Endothelial cell of umbilical vein (primary cell): ENCODE data around the gene MECP2. TPM values are rescaled to one million over a fixed set of nuclear protein-coding genes. Genes with fewer than 3 reads are reported as not detected.

ENCODE experiments used
- BruUV-seq: library from RNA; stranded (reverse); fragments of 400-500 nt; replicated peaks from 2 replicates; lab custom pipeline; 2021; lab: Mats Ljungman, UMichigan
- CTCF ChIA-PET: fragments of 300-600, 350-600 bp; sonication (Branson Sonifier 250); formaldehyde crosslinking; loops from one replicate; lab custom pipeline; 2021; ENCODE audit warnings: antibody characterized with exemption, inconsistent platforms; lab: Charles Lee
- POLR2A ChIA-PET: fragments of 300-600, 350-600 bp; sonication (Branson Sonifier 250); formaldehyde crosslinking; loops from one replicate; lab custom pipeline; 2021; ENCODE audit warnings: antibody characterized with exemption, inconsistent platforms; lab: Charles Lee
- DNase-seq: peaks from one replicate; pipeline ENCODE4 v3.0.0-alpha.2; 2011; ENCODE audit warnings: low read depth, low spot score
- FAIRE-seq: peaks from 2 replicates; lab custom pipeline; 2011; peaks lifted over from hg19 to GRCh38; lab: Jason Lieb, UNC
- H2AFZ ChIP-seq: 2 replicates; pipeline ENCODE4 v1.6.0; 2012; ENCODE audit warnings: low read depth, low read length, control low read depth, inconsistent platforms
- H3K27ac ChIP-seq: 2 replicates; pipeline ENCODE4 v1.5.1; 2011; ENCODE audit warnings: low read depth, mild to moderate bottlenecking, control low read depth, low read length, moderate library complexity; ENCODE audit not compliant: insufficient read depth
- H3K27me3 ChIP-seq, 2 experiments: 2 replicates each; pipeline versions ENCODE4 v1.6.0 to v1.6.1; 2011; ENCODE audit warnings: low read length in 2 of 2, mixed read lengths in 1 of 2; ENCODE audit not compliant: control insufficient read depth in 2 of 2, insufficient read depth in 2 of 2
- H3K36me3 ChIP-seq, 2 experiments: 2 replicates in 1 of 2; 3 replicates in 1 of 2; pipeline ENCODE4 v1.5.1; 2011; ENCODE audit warnings: low read length in 2 of 2, mild to moderate bottlenecking in 1 of 2, moderate library complexity in 1 of 2; ENCODE audit not compliant: control insufficient read depth in 2 of 2, insufficient read depth in 2 of 2; ENCODE audit errors: extremely low read depth in 1 of 2
- H3K4me1 ChIP-seq: 3 replicates; pipeline ENCODE4 v1.5.1; 2011; ENCODE audit warnings: mild to moderate bottlenecking, low read length; ENCODE audit not compliant: control insufficient read depth, insufficient read depth; ENCODE audit errors: extremely low read depth
- H3K4me2 ChIP-seq: 2 replicates; pipeline ENCODE4 v1.6.1; 2011; ENCODE audit warnings: low read length, control low read depth, mixed read lengths; ENCODE audit not compliant: insufficient read depth
- H3K4me3 ChIP-seq, 3 experiments: fragments of 200-600 bp in 1 of 3; sonication (generic), shearing (Covaris generic) in 1 of 3; replicated peaks in 1 of 3; 2 replicates each; pipeline ENCODE4 v1.5.1; 2011 to 2016; ENCODE audit warnings: control low read depth in 3 of 3, low read length in 3 of 3, mild to moderate bottlenecking in 2 of 3, inconsistent platforms in 1 of 3, low read depth in 1 of 3, moderate library complexity in 1 of 3; ENCODE audit not compliant: insufficient read depth in 1 of 3
- H3K79me2 ChIP-seq: 2 replicates; pipeline ENCODE4 v1.6.0; 2012; ENCODE audit warnings: low read length, inconsistent platforms; ENCODE audit not compliant: control insufficient read depth, insufficient read depth
- H3K9ac ChIP-seq: replicated peaks from 2 replicates; pipeline ENCODE3; 2011; ENCODE audit warnings: low read length, control low read depth; ENCODE audit not compliant: insufficient read depth; ENCODE audit errors: extremely low read depth
- H3K9me1 ChIP-seq: replicated peaks from 3 replicates; pipeline ENCODE4 v1.6.0; 2011; ENCODE audit warnings: mild to moderate bottlenecking, low read length; ENCODE audit not compliant: control insufficient read depth, insufficient read depth; ENCODE audit errors: extremely low read depth
- H3K9me3 ChIP-seq: replicated peaks from 2 replicates; pipeline ENCODE4 v1.5.1; 2012; ENCODE audit warnings: low read length, inconsistent platforms; ENCODE audit not compliant: control insufficient read depth, insufficient read depth
- H4K20me1 ChIP-seq: replicated peaks from 2 replicates; pipeline ENCODE3; 2011; ENCODE audit warnings: mild to moderate bottlenecking, low read length; ENCODE audit not compliant: control insufficient read depth, insufficient read depth; ENCODE audit errors: extremely low read depth
- CTCF ChIP-seq, 2 donors: IDR thresholded peaks; 1 replicate in 1 of 2; 2 replicates in 1 of 2; pipeline ENCODE4 v1.5.1; 2011; ENCODE audit warnings: low read length in 2 of 2, mild to moderate bottlenecking in 2 of 2, moderate library complexity in 2 of 2, control low read depth in 1 of 2, inconsistent platforms in 1 of 2, low read depth in 1 of 2; ENCODE audit not compliant: insufficient read depth in 1 of 2; ENCODE audit errors: extremely low read depth in 1 of 2
- EZH2 ChIP-seq: IDR thresholded peaks from 2 replicates; pipeline ENCODE4 v1.6.1; 2012; ENCODE audit warnings: borderline replicate concordance, low read depth, mild to moderate bottlenecking, moderate library complexity, low read length, inconsistent platforms; ENCODE audit not compliant: severe bottlenecking
- FOS ChIP-seq: IDR thresholded peaks from 2 replicates; pipeline ENCODE4 v1.6.1; 2011; ENCODE audit warnings: mild to moderate bottlenecking, low read length, moderate library complexity, borderline replicate concordance; ENCODE audit not compliant: insufficient read depth
- GATA2 ChIP-seq: IDR thresholded peaks from 2 replicates; pipeline ENCODE4 v1.7.0; 2011; ENCODE audit warnings: low read depth, mild to moderate bottlenecking, moderate library complexity, mixed read lengths, low read length; ENCODE audit not compliant: insufficient read length, insufficient read depth
- JUN ChIP-seq: IDR thresholded peaks from 2 replicates; pipeline ENCODE4 v1.6.1; 2011; ENCODE audit warnings: borderline replicate concordance, low read depth; ENCODE audit not compliant: insufficient read length, insufficient read depth
- MAX ChIP-seq: IDR thresholded peaks from 2 replicates; pipeline ENCODE4 v1.6.1; 2011; ENCODE audit not compliant: insufficient read depth, insufficient read length
- MYC ChIP-seq: IDR thresholded peaks from one replicate; pipeline ENCODE4 v1.6.1; 2011; ENCODE audit warnings: mild to moderate bottlenecking, low read depth, low read length
- POLR2A ChIP-seq: IDR thresholded peaks from 2 replicates; pipeline ENCODE4 v1.6.1; 2012; ENCODE audit warnings: low read depth, mild to moderate bottlenecking, control low read depth, low read length
- POLR2AphosphoS5 ChIP-seq: IDR thresholded peaks from 2 replicates; pipeline ENCODE4 v1.6.1; 2012; ENCODE audit warnings: low read depth, mild to moderate bottlenecking, control low read depth, low read length, moderate library complexity; ENCODE audit not compliant: insufficient read depth
- dilution Hi-C: fragments of 300-500 bp; cut with MboI; formaldehyde crosslinking; loops from one replicate; pipeline ENCODE4 v1.15.0; 2019; ENCODE audit warnings: low sequenced_read_pairs; ENCODE audit not compliant: extremely low pct_ligation_motif_present
- intact Hi-C: fragments of 100-400 bp; cut with micrococcal nuclease; formaldehyde crosslinking; loops from one replicate; pipeline ENCODE4 v1.10.0; 2022
- polyA plus RNA-seq, 4 experiments: library from polyadenylated mRNA; depleted of rRNA in 3 of 4; stranded (reverse) in 3 of 4; unstranded in 1 of 4; fragments of >200 nt; gene quantifications; 2 replicates each; pipeline versions ENCODE4 v1.2.1 to v1.2.3, GENCODE V29; 2011 to 2012; ENCODE audit warnings: missing spikeins in 1 of 4
- total RNA-seq: library from RNA; stranded (reverse); gene quantifications from 2 replicates; pipeline ENCODE4 v1.2.3, GENCODE V29; 2021

Gene MECP2
- total and polyA plus RNA-seq, 2 donors (not counting 3 experiments of a cell fraction or from before 2014, with no cell fraction given): 9.0 to 45.3 TPM

DNA sequence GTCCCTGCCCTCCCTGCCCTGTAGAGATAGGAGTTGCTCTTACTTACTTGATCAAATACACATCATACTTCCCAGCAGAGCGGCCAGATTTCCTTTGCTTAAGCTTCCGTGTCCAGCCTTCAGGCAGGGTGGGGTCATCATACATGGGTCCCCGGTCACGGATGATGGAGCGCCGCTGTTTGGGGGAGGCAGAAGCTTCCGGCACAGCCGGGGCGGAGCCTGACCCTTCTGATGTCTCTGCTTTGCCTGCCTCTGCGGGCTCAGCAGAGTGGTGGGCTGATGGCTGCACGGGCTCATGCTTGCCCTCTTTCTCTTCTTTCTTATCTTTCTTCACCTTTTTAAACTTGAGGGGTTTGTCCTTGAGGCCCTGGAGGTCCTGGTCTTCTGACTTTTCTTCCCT lies 65.4 kb downstream of the MECP2 start:
- TF ChIP-seq CTCF (IDR thresholded peaks at IDR 0.05; ENCODE audit: extremely low read depth in 1 of 2, insufficient read depth in 1 of 2, low read depth in 1 of 2, low read length in 2 of 2) (no peak), POLR2A (no peak), MAX (no peak), FOS (no peak), GATA2 (no peak), POLR2AphosphoS5 (no peak), EZH2 (no peak), JUN (no peak), MYC (no peak)
- H3K9me3 ChIP-seq: no peaks in the 10 kb centered on the region
- intact Hi-C loops (no loop called here), dilution Hi-C loops (no loop called here)
- H3K79me2 ChIP-seq: peaks cover 10% of the 10 kb centered on the region
- no peaks in the 10 kb centered on the region for H3K9me1 ChIP-seq
- POLR2A ChIA-PET: no interaction called here
- H2AFZ ChIP-seq: no peak overlapping the region
- BruUV-seq: no TSS peak
- no peaks in the 10 kb centered on the region for H4K20me1 ChIP-seq
- no peak for DNase-seq
- peaks cover 0 to 23% of the 10 kb centered on the region in 2 experiments for H3K36me3 ChIP-seq
- no peak overlapping the region for H3K4me3 ChIP-seq
- no peak overlapping the region for H3K27ac ChIP-seq
- H3K9ac ChIP-seq: no peak overlapping the region
- CTCF ChIA-PET: no interaction called here
- FAIRE-seq: no peak
- H3K4me1 ChIP-seq: no peaks in the 10 kb centered on the region
- no peak overlapping the region for H3K4me2 ChIP-seq
- no peaks in the 10 kb centered on the region for H3K27me3 ChIP-seq
